ENCODE measurements around the gene TUBA4A.

The TUBA4A gene

GRCh38 chr2:219292616-219293015, 38.9 kb upstream of the TUBA4A start:
- no peak for DNase-seq
- H3K36me3 ChIP-seq = peaks cover 23% of the 10 kb centered on the region
- H3K9me3 ChIP-seq (ENCODE audit: severe bottlenecking) = no peaks in the 10 kb centered on the region
- TF ChIP-seq, protein P1, sequence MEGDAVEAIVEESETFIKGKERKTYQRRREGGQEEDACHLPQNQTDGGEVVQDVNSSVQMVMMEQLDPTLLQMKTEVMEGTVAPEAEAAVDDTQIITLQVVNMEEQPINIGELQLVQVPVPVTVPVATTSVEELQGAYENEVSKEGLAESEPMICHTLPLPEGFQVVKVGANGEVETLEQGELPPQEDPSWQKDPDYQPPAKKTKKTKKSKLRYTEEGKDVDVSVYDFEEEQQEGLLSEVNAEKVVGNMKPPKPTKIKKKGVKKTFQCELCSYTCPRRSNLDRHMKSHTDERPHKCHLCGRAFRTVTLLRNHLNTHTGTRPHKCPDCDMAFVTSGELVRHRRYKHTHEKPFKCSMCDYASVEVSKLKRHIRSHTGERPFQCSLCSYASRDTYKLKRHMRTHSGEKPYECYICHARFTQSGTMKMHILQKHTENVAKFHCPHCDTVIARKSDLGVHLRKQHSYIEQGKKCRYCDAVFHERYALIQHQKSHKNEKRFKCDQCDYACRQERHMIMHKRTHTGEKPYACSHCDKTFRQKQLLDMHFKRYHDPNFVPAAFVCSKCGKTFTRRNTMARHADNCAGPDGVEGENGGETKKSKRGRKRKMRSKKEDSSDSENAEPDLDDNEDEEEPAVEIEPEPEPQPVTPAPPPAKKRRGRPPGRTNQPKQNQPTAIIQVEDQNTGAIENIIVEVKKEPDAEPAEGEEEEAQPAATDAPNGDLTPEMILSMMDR (IDR thresholded peaks at IDR 0.05; ENCODE audit: low read depth, low read length) = no peak
- H3K27me3 ChIP-seq (ENCODE audit: insufficient read depth, low read depth, severe bottlenecking) = no peaks in the 10 kb centered on the region
- no peak overlapping the region for H3K27ac ChIP-seq
- no peak overlapping the region for H3K4me3 ChIP-seq (ENCODE audit: low read depth, low read length)

- H3K27ac ChIP-seq = no peak overlapping the region
- TF ChIP-seq, protein P1 (IDR thresholded peaks at IDR 0.05; ENCODE audit: low read depth, low read length) = no peak
Observed at GRCh38 chr2:219291910-219292490, 38.3 kb upstream of the TUBA4A start.

DNA sequence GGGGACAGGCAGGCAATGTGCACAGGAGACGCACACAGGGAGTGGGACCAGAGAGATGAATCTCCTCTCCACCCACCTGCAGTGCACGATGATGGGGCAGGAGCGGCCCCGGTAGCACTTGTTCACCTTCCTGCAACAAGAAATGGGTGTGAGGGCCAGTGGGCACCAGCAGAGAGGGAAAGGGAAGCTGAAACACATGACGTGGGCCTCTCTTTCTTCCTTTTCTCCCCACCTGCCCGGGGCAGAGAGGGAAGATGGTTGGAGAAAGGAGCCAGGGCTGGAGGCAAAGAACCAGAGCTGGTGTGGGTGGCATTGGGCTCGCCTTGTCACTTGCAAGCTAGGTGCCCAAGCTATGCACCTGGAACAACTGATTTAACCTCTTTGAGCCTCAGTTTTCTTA, 37.7 kb upstream of the TUBA4A start:
- Histone ChIP-seq H3K36me3 (peaks cover 20% of the 10 kb centered on the region), H3K27me3 (ENCODE audit: insufficient read depth, low read depth, severe bottlenecking) (no peaks in the 10 kb centered on the region), H3K4me3 (ENCODE audit: low read depth, low read length) (no peak overlapping the region), H3K27ac (no peak overlapping the region), H3K9me3 (ENCODE audit: severe bottlenecking) (no peaks in the 10 kb centered on the region)
- TF ChIP-seq, protein P1 (IDR thresholded peaks at IDR 0.05; ENCODE audit: low read depth, low read length) = no peak
- no peak for DNase-seq

More at GRCh38 chr2:219291910-219292490, 38.3 kb upstream of the TUBA4A start:
- DNase-seq = no peak
- peaks cover 20% of the 10 kb centered on the region for H3K36me3 ChIP-seq
- H3K9me3 ChIP-seq (ENCODE audit: severe bottlenecking) = no peaks in the 10 kb centered on the region
- H3K4me3 ChIP-seq (ENCODE audit: low read depth, low read length) = no peak overlapping the region
- no peaks in the 10 kb centered on the region for H3K27me3 ChIP-seq (ENCODE audit: insufficient read depth, low read depth, severe bottlenecking)

- H3K27me3 ChIP-seq (ENCODE audit: insufficient read depth, low read depth, severe bottlenecking) = no peaks in the 10 kb centered on the region
- peaks cover 18% of the 10 kb centered on the region for H3K36me3 ChIP-seq
- no peak for DNase-seq
- H3K4me3 ChIP-seq (ENCODE audit: low read depth, low read length) = no peak overlapping the region
- TF ChIP-seq, protein P1 (IDR thresholded peaks at IDR 0.05; ENCODE audit: low read depth, low read length) = no peak
- no peak overlapping the region for H3K27ac ChIP-seq
- no peaks in the 10 kb centered on the region for H3K9me3 ChIP-seq (ENCODE audit: severe bottlenecking)
Observed at GRCh38 chr2:219290381-219291171, 36.9 kb upstream of the TUBA4A start.

GRCh38 chr2:219289537-219290361, 36.0 kb upstream of the TUBA4A start:
- H3K4me3 ChIP-seq (ENCODE audit: low read depth, low read length) = no peak overlapping the region
- no peaks in the 10 kb centered on the region for H3K9me3 ChIP-seq (ENCODE audit: severe bottlenecking)
- TF ChIP-seq, protein P1 (IDR thresholded peaks at IDR 0.05; ENCODE audit: low read depth, low read length) = no peak
- no peak overlapping the region for H3K27ac ChIP-seq
- peaks cover 25% of the 10 kb centered on the region for H3K36me3 ChIP-seq
- no peak for DNase-seq
- H3K27me3 ChIP-seq (ENCODE audit: insufficient read depth, low read depth, severe bottlenecking) = no peaks in the 10 kb centered on the region
